GM19025 (cell line): ENCODE measurements around the gene KLF7.

Experiments used
- ATAC-seq: cut with Tn5 transposase; IDR thresholded peaks from one replicate; pipeline ENCODE4 v1.9.1; 2021; ENCODE audit warnings: mild to moderate bottlenecking, low read depth, moderate library complexity; ENCODE audit not compliant: unreplicated experiment

The KLF7 gene

DNA sequence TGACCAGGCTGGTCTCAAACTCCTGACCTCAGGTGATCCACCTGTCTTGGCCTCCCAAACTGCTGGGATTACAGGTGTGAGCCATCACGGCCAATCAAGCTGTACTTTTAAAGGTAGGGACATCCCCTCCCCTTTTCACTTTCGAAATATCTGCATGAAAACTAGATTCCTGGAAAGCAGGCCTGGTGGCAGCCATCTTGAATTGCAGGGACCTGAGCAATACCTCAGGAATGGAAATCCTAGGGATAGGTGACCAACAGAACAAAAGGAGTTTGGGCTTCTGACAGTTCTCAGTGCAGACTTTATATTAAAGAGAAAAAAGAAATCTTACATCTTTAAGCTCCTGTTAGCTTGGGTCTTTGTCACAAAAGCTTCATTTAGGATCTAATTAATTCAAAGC is 62.6 kb downstream of the KLF7 start:
- ATAC-seq: no peak

DNA sequence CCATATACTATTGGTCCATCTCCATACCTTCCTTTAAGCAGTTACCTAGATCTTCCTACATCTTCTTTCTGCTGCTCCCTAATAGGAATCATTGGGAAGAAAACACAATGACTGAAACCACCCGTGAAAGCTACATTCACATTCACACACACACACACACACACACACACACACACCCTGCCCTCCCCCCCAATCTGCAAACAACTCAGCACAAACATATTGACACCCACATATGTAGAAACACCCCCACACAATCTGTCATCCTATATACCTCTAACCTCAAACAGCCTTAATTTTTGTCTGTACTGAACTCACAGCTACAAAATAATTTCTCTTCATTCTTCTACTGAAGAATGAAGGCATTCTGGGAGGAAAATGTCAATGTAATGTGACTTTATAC is 63.8 kb downstream of the KLF7 start:
- ATAC-seq: no peak

DNA sequence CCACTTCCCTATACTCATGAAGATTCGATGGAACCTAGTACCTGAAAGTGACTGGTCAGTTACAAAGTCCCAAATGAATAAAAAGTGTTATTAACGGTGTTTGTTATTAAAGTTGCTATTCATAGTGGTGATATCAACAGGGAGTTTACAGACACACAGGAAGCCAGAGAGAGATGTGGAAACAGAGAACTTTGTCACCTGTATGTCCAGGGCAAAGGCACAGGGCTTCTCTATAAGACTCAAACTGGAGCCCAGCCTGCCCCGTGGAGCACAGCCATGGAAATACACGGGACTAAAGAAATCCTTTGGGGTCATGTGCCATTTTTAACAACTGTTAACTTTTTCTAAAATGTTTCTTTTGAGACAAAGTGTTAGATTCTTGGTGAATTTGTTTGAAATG is 68.5 kb downstream of the KLF7 start:
- no peak for ATAC-seq

DNA sequence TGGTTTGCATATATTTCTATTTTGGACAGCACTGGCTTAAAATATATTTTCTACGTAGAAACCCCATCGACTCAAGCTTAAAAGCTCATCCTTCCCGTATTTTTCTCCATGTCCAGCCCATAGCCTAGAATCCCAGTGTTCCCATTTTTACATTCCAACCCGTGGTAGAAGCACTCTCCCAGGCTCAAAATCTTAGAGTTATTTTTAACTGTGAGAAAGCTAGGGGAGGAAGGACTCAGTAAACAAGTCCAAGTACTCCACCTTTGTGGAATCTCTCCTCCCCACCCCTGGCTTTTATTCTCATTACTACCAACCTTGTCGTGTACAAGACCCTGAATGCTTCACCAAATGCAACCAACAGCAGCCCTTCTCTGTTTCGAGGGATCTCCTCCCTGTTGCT is 69.8 kb downstream of the KLF7 start:
- ATAC-seq: no peak

DNA sequence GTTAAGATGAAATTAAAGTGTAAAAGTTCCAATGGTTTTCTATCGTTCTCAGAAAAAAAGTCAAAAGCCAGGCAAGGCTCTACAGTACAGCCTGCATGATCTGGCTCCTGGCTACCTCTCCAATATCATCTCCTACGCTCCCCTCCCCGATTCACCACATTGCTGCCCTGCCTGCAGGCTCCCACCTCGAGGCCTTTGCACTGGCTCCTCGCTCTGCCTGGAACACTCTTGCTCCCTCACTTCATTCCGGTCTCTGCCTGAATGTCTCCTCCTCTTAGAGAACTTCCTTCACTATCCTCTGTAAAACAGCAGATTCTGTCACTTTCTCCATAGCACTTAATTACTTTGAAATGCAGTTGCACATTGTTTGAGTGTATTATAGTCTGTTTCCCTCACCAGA is 72.5 kb downstream of the KLF7 start:
- no peak for ATAC-seq

DNA sequence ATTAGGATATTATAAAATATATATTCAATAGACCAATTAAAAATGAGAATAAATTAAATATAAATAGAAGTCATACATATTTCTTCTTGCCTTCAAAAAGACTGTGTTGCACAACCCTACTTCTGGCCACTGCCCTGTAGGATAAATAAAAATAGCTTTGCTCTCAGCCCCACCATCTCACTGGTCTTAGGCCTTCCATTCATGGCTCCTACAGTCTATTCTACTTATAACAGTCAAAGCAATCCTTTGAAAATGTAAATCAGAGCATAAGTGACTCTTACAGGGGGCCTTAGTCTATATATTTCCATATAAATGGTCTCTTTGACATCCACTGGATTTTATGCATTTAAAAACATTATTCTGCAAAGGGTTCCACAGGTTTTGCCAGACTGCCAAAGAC is 72.9 kb downstream of the KLF7 start:
- no peak for ATAC-seq

DNA sequence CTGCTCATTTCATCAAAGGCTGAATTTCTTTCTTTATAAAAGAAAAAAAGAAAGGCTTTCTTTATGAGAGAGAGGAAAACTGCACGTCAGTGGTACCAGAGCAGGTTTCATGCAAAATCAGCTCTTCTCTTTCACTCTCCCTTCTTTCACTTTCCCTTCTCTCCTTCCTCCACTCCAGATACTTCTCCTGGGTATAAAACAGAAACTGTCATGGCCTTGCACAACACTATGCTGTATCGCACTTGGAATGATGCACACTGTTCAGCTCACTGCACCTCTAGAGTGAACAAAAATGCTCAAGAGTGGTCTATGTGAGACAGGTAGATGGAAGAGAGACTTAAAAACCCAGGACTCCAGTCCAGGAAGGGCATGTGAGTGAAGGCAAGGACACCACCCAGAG is 73.8 kb downstream of the KLF7 start:
- ATAC-seq: no peak

DNA sequence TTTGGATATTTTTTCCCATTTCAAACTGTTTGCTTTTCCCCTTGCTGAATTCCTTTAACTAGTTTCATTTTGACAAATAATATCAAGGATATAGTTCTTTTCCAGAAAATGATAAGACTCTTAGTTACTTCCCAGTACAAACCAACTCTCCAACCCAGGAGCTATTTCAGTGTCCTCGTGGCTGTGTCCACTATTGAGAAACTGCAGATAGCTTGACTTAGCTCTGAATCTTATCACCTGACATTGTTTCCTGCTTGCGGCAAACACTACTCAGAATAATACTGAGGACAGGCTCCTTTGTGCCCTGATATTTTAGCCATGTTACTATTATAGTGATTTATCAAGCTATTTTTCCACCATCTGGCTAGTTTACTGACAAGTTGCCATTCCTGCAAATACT is 74.6 kb downstream of the KLF7 start:
- no peak for ATAC-seq

DNA sequence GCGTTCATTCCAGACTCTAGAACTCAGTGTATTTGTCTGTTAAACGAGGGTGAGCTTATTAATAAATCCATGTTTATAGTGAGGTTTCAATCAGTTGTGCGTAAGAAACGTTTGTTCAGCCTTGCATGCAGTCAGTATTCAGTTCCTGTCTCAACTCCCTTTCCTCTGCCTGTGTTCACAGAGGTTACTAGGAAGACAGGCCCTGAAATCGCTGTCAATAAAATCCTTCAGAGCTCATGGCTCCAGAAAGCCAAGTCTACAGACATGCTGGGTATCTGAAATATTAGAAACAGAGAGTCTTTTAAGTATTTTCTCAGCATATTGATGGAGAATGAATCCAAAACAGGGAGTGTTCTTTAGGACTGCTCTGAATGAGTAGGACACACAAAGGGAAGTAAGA is 75.4 kb downstream of the KLF7 start:
- no peak for ATAC-seq

DNA sequence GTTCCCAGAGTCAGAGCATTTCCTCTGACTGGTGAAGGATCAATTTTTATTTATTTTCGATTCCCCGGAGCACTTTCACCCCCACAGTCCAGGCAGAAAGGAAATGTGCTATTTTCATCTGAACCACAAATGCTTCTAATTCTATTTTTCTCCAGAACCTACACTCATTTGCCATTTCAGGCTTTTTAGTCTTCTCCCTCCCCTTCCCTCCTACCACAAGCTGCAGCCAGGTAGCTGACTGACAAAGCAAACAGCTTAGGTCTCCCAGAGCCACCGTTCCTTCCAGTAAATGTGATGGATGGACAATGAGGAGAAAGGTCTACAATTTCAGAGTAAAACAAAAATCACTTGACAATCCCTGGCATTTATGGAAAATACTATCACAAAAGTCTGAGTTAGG is 76.9 kb downstream of the KLF7 start:
- ATAC-seq: no peak

DNA sequence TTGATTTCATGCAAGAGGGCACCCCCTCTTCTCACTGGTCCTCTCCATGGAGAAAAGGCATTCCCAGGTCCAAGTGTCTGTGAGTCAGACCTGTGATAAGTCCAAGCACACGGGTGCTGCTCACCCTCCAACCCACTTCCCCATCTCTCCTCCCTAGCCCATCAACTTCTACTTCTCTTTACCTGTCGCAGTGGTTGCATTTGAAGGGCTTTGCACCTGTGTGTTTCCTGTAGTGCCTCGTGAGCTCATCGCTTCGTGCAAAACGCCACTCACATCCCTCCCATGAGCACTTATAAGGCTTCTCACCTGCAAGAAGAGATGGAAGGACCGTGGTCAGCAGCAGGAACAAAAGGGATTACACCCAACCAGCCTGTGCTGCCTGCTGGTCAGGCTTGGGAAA is 77.5 kb downstream of the KLF7 start:
- no peak for ATAC-seq

DNA sequence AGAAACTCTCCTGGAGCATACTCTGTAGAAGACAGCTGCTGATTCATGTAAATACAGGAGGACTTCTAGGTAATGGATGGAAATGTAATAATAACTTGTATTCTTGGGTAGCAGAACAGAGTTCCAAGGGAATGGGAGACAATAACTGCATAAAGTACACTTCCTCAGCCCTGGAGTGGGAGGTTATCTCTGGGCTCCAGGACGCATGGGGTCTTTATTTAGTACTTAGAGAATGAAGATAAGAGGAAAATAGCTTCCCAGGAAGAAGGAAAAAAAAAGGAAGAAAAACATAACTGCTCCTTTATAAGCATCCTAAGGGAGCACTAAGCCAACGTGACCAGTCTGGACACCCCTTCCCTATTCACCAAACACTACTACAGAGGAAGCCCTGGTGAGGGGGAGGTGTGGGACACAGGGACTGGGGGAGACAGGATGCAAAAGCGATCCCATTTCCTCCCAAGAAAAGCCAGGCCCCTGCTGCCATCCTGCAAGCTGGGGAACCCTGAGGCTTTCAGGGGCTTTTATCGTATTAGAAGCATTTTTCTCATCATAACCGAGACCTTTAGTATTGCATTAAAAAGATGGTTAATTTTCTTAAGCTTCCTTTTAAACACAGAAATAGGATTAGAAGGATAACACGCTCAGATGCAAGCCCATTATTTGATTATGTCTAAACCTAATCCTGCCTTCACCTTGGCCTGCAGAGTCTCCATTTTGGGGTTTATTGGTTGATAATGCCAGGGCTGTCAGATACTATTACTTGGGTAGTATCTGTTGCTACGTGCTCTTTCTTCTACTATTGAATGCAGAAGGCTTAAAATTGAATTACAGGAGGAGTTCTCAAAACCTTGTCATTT is 78.5 kb downstream of the KLF7 start:
- no peak for ATAC-seq

DNA sequence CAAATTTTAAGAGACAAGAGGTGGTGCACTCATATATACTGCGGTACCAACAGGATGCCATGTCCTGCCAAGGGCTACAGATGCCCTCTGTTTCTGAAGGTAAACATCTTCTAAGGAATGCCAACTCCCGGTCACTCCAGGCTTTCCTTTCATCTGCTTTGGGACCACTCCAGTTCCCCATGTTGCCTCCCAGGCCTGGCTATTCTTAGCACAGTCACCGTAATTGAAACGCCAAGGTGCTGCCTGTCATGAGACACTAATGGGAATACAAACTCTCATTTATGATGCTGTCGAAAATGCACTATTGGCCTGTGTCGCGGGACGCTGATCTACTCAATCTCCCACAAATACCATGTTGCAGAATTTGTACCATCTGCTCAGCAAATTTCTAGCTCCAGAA is 79.6 kb downstream of the KLF7 start:
- no peak for ATAC-seq

DNA sequence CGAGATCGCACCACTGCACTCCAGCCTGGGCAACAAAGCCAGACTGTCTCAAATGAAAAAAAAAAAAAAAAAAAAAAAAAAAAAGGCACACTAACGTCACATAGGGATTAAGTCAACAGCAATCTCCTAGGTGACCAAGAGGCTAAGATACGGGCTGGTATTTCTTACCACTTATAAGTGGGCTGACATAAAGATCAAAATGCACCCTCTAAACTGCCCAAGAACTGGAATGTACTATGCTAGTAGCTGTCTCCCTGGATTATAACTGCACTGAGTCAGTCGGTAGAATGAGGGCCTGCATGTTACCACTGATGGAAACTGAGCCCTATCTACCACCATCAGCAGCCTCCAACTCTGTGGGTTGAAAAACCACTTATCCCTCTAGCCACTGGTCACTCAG is 80.6 kb downstream of the KLF7 start:
- ATAC-seq: no peak

DNA sequence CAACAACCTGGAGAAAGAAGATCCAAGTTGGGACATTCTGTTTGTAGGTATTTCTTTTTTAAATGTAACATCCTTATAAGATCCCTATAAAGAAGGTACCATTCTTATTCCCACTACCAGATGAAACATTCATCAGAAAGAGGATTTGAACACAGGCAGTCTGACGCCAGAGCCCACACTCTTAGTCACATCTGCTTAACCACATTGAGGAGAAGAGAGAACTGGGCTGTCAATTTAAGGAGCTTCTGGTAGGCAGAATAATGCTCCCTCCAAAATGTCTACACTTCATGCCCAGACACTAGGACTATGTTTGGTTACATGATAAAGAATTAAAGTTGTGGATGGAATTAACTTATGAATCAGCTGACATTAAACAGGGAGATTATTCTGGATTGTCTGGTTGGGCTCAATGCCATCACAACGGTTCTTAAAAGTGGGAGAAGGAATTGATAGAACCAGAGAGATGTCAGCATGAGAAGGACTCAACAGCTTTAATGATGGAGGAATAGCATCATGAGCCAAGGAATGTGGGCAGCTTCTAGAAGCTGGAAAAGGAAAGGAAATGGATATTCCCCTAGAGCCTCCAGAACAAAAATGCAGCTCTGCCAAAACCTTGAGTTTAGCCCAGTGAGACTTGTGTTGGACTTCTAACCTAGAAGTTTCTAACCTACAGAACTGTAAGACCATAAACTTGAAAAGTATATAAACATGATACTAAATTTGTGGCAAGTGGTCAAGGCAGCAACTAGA is 82.2 kb downstream of the KLF7 start:
- ATAC-seq: no peak

DNA sequence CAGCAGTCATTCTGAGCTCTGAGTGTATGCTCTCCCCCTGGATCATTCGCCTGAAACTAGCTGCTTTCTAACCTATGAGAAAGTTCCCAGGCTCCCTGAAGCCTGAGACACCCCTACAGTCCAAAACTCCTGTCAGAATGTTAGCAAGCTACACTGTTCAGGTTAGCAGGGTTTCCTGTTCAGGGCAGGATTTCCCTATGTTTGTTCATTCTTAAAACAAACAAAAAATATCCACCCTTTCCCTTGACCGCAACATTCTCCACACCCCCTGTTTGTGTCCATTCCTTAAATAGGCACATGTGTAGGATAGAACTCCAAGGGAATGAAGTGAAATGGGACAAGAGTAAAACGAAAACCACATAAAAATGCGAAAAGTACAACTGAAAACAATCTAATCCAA is 83.1 kb downstream of the KLF7 start:
- no peak for ATAC-seq

DNA sequence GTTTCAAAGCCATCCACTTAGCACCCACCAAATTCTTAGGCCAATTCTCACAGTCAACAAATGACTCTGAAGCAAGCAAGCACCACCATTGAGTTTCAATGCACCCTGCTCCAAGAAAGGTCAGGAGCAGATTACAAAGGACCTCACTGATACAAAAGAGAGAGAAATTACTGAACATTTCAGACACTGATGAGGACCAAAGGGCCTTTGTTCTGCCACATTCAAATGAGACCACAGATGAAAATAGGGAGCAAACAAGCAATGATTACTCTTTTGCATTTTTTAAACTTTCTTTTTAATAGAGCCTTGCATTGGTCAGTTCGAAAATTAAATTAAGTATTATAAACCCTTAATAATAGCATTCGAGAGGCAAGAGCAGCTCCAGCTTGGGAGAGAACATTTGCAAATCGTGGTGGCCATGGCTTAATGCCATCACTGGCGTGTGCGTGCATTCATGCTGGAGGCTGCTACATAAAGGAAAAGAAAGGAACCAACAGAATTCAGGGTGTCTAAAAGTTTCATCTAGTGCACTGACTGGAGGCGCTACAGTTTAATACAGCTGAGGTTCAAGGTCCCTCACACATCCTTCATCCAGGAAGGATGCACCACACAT is 87.5 kb downstream of the KLF7 start:
- no peak for ATAC-seq

DNA sequence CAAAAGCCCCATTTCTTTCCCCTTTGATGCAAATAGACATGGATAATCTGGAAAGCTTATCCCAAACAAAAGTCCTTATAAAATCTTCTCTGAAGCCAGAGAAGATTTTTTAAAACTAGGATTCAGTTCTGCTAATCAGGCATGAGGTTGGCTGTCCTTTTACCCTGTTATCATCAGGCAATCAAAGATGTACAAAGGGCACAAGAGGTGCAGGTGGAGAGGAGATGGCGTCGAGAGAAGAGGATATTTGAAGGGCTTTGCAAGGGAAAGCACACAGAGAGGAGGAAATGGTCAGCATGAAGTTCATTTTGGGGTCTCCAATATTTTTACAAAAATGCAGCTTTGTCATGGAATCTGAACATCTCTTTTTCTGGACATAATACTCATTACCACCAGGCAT is 88.5 kb downstream of the KLF7 start:
- no peak for ATAC-seq

DNA sequence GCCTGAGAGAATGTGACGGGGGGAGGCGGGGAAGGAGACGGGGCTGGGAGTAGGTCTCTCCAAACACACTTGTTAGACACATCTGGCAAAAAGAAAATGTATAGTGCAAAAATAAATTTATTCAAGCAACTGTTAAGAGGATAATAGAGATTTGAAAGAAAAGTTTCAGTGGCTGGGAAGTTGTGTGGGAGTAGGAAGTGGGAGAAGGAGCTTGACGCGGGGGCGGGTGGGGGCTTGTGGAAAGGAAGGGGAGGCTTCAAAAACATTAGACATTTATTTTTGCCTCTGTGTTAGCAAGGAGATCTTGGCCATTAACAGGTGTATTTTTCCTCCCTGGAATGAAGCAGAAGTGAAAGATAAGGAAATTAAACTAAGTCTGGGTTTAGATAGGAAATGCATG is 90.3 kb downstream of the KLF7 start:
- ATAC-seq: no peak

DNA sequence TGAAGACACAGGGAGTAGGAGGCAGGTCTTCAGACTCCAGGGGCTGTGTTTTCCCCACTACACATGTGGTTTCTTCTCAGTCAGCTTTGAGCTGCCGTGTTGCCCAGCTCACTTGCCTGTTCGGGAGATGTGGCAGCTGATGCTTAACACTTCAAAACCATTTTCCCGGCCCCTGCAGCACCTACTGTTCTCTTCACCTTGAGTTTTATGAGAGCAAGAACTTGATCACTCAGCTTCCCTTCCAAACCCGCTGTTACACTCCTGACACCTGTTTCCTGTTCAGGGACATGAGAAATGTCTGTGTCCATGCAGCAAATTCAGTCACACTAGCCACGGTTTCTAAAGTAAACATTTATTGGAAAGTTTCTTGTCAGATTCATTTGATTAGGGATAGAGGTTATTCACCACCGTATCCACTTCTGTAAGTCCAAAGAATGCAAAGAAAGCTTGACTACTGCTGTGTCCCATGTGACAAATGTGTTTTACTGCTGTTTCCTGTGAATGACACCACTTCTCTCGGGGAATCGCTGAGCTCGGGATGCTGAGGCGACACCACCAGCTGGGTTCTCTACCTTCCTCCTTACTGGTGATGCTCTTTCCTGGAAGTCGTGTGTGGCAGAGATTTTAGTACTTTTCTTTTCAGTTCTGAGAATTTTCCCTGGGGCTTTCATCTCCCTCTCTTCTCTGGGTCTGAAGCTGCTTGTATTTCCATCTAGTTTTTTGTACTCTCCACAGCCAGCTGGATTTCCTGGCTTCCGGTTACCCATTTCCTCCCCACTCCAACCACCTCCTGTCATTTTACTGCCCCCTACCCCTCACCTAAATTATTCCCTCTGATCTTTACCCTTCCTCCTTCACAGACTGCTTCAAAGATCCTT is 91.7 kb downstream of the KLF7 start:
- no peak for ATAC-seq

DNA sequence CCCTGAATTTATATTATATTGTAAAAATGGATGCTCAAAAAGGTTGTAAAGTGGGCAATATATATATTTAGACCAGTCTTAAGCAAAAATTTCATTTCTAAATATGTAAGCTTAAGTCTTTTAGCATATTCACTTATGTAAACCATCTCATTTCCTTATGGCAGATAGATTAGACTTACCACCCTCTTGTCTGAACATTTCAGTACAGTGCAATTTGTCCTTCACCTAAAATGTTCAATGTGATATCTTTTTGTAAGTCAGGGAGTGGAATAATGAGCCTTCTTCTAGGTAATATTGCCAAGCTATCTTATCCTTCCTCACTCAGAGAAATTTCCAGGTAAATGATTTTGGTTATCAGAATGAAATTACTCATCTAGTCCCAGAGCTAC is 92.3 kb downstream of the KLF7 start:
- ATAC-seq: no peak
